Stimulated activated CD4-positive, alpha-beta T cell treated with anti-CD3 and anti-CD28 coated beads, Interleukin-12 subunit alpha, Interleukin-12 subunit beta, amount 100 ng/mL, for 24 hours (primary cell): ENCODE data around the gene ELFN1.
"Not testable (repeated sequence)": the region's sequence is repeated elsewhere in the genome, so short reads cannot be mapped to it uniquely, and the experiment has no call there.

Experiments
- DNase-seq, 2 experiments: peaks; one replicate each; pipeline ENCODE4 v3.0.0-alpha.2; 2020; ENCODE audit warnings: low read depth in 2 of 2

Gene ELFN1

GRCh38 chr7:1755783-1756625, 85.9 kb downstream of the ELFN1 start:
- no peak for DNase-seq

- DNase-seq = no peak
These were observed 87.5 kb downstream of the ELFN1 start for GRCh38 chr7:1757601-1758000.

- no peak for DNase-seq
These were observed 88.2 kb downstream of the ELFN1 start for GRCh38 chr7:1758028-1758858.

- no peak for DNase-seq
These were observed 88.9 kb downstream of the ELFN1 start for GRCh38 chr7:1758859-1759521.

GRCh38 chr7:1761097-1761496, 91.0 kb downstream of the ELFN1 start:
- DNase-seq = no peak

DNA sequence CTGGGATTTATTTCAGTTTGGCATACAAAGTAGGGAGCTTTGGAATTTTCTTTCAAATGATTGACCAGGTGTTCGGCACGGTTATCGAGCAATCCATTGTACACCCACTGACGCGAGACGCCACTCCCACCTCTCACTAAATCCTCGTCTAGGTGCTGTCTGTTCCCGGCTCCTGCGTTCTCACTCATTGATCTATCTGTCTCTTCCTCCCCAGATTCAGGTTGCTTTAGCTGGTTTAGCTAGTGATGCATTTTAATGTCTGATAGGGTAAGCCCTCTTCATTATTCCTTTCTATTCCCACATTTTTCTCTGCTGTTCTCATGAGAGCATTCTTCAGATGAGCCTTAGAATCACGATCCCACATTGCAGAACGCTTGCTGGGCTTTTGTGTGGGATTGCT, 91.7 kb downstream of the ELFN1 start:
- DNase-seq = no peak

DNA sequence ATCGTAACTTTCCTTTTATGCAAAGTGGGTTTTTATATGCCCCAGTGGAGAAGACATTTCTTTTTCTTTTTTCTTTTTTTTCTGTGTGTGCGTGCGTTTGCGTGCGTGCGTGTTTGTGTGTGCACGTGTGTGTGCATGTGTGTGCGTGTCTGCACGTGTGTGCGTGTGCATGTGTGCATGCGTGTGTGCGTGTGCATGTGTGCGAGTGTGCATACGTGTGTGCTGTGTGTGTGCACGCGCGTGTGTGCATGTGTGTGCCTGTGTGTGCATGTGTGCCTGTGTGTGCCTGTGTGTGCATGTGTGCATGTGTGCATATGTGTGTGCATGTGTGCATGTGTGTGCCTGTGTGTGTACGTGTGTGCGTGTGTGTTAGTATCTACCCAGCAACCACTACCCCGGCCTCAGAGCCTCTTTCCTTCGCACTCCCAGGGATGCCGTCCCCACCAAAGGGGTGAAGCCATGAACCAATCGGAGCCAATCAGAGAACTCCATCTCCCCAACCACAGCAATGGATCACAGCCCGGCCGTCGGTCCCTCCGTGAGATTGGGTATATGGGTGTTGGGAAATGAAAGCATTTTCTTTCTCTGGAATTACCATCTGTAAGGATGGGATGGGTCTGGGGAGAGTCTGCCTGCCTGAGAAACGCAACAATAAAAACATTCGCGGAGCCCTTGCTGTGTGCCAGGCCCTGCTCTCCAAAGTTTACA, 92.3 kb downstream of the ELFN1 start:
- no peak for DNase-seq

DNA sequence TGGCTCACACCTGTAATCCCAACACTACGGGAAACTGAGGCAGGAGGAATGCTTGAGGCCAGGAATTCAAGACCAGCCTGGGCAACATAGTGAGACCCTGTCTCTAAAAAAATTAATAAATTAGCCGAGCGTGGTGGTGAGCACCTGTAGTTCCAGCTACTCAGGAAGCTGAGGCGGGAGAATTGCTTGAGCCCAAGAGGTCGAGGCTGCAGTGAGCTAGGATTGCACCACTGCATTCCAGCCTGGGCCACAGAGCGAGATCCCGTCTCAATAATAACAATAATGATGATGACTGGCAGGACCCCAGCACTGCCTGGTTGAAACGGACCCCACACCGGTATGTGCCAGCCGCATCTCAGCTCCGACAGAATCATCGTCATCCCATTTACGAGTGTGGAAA, 93.0 kb downstream of the ELFN1 start:
- no peak for DNase-seq

DNA sequence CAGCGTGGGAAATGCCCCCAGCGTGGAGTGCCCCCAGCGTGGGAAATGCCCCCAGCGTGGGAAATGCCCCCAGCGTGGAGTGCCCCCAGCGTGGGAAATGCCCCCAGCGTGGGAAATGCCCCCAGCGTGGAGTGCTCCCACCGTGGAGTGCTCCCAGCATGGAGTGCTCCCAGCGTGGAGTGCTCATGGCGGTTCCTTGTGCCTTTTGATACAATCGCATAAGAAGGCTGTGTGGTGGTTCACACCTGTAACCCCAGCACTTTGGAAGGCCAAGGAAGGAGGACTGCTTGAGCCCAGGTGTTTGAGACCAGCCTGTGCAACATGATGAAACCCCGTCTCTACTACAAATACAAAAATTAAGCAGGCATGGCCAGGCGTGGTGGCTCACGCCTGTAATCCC, 93.8 kb downstream of the ELFN1 start:
- not testable (repeated sequence) for DNase-seq

DNA sequence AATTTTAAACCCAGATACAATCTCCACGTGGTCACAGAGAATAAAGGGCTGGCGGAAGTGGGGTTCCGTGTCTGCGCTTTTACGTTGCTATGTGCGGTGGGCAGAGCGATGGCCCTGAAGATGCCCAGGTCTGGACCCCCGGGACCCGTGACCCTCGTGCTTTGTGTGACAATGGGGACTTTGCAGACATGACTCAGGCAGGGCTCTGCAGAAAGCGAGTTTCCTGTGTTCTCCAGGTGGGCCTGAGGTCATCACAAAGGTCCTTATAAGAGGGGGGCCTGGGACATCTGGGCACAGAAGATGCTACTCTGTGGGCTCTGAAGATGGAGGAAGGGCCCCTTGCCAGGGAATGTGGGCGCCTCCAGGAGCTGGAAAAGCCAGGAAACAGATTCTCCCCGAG, 95.3 kb downstream of the ELFN1 start:
- no peak for DNase-seq

GRCh38 chr7:1767524-1767923, 97.4 kb downstream of the ELFN1 start:
- no peak for DNase-seq

GRCh38 chr7:1768832-1769231, 98.8 kb downstream of the ELFN1 start:
- no peak for DNase-seq

GRCh38 chr7:1769286-1770200, 99.5 kb downstream of the ELFN1 start:
- DNase-seq = no peak

GRCh38 chr7:1770331-1770730, 100.3 kb downstream of the ELFN1 start:
- DNase-seq = no peak

GRCh38 chr7:1775389-1775788, 105.3 kb downstream of the ELFN1 start:
- no peak for DNase-seq

- DNase-seq = no peak
These were observed 107.0 kb downstream of the ELFN1 start for GRCh38 chr7:1777122-1777521.

- no peak for DNase-seq
These were observed 109.4 kb downstream of the ELFN1 start for GRCh38 chr7:1779445-1779844.

GRCh38 chr7:1781369-1781768, 111.3 kb downstream of the ELFN1 start:
- DNase-seq = no peak

- no peak for DNase-seq
These were observed 115.8 kb downstream of the ELFN1 start for GRCh38 chr7:1785839-1786238.

GRCh38 chr7:1787241-1787640, 117.2 kb downstream of the ELFN1 start:
- DNase-seq = no peak
